Neutrophil (primary cell): ENCODE data around the gene AKT3.

ENCODE experiments used
- H3K27ac ChIP-seq: fragments of 200-600 bp; sonication (generic); 2 replicates; pipeline ENCODE4 v1.5.1; 2016; ENCODE audit warnings: mild to moderate bottlenecking, moderate library complexity
- H3K27me3 ChIP-seq: fragments of 200-600 bp; sonication (generic); 2 replicates; pipeline ENCODE4 v1.6.0; 2016; ENCODE audit warnings: mild to moderate bottlenecking
- H3K36me3 ChIP-seq: fragments of 200-600 bp; sonication (generic); 2 replicates; pipeline ENCODE4 v1.5.1; 2017
- H3K4me1 ChIP-seq, 2 experiments: fragments of 200-600 bp in 1 of 2; sonication (generic) in 1 of 2; 1 replicate in 1 of 2; 2 replicates in 1 of 2; pipeline versions ENCODE4 v1.5.1 to v1.6.1; 2013 to 2016; ENCODE audit warnings: low read depth in 1 of 2, low read length in 1 of 2, mild to moderate bottlenecking in 1 of 2, moderate library complexity in 1 of 2; ENCODE audit not compliant: control insufficient read depth in 1 of 2, insufficient read depth in 1 of 2
- H3K4me3 ChIP-seq, 2 experiments: fragments of 200-600 bp in 1 of 2; sonication (generic) in 1 of 2; 1 replicate in 1 of 2; 2 replicates in 1 of 2; pipeline ENCODE4 v1.5.1; 2013 to 2016; ENCODE audit warnings: low read depth in 1 of 2, low read length in 1 of 2, mild to moderate bottlenecking in 1 of 2, moderate library complexity in 1 of 2
- H3K9me3 ChIP-seq: fragments of 200-600 bp; sonication (generic); 2 replicates; pipeline ENCODE4 v1.5.1; 2016
- TF ChIP-seq, protein P1 (sequence below): fragments of 200-600 bp; sonication (generic); IDR thresholded peaks from 2 replicates; pipeline ENCODE4 v1.5.1; 2016; ENCODE audit warnings: antibody characterized with exemption

AKT3 gene

DNA sequence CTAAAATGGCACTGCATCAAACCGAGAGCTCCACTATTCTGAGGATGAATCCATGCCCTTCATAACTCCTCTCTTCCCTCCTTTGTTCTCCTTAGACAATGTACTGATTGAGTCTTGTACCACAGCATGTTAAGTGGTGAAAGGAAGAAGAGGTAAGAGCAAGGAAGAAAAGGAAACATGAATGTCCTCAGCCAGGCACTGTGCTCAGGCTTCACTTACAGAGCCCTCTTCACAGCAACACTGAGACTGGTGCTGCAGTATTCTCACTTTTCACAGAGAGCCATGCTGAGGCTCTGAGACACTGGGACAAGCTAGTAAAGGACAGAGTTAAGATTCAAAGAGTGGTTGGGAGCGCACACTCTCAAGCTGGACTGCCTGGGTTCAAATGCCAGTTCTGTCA, 143.5 kb downstream of the AKT3 start:
- H3K4me3 ChIP-seq: no peak overlapping the region
- no peak overlapping the region for H3K27ac ChIP-seq
- TF ChIP-seq, protein P1, sequence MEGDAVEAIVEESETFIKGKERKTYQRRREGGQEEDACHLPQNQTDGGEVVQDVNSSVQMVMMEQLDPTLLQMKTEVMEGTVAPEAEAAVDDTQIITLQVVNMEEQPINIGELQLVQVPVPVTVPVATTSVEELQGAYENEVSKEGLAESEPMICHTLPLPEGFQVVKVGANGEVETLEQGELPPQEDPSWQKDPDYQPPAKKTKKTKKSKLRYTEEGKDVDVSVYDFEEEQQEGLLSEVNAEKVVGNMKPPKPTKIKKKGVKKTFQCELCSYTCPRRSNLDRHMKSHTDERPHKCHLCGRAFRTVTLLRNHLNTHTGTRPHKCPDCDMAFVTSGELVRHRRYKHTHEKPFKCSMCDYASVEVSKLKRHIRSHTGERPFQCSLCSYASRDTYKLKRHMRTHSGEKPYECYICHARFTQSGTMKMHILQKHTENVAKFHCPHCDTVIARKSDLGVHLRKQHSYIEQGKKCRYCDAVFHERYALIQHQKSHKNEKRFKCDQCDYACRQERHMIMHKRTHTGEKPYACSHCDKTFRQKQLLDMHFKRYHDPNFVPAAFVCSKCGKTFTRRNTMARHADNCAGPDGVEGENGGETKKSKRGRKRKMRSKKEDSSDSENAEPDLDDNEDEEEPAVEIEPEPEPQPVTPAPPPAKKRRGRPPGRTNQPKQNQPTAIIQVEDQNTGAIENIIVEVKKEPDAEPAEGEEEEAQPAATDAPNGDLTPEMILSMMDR: no peak
- no peaks in the 10 kb centered on the region for H3K9me3 ChIP-seq
- H3K36me3 ChIP-seq: no peaks in the 10 kb centered on the region
- peaks cover 0 to 7% of the 10 kb centered on the region in 2 experiments for H3K4me1 ChIP-seq
- no peaks in the 10 kb centered on the region for H3K27me3 ChIP-seq

DNA sequence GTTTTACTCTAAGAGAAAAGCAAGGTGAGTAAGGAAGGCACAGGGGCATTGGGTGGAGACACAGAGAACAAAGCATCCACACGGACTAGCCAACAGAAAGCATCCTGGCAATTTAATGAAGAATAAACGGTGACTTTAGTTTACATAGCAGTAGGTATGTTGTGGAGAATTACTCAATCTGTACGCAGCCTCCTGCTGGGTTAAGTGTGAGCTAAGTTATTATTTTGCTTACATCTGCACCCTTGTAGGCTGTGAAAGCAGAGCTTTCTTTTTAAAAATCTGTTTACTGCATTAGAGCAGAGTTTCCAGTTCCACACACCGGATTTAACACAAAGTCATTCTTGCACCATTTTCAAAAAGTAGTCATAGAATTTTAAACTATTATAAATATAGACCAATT, 144.5 kb downstream of the AKT3 start:
- no peak overlapping the region for H3K4me3 ChIP-seq
- TF ChIP-seq, protein P1: no peak
- H3K36me3 ChIP-seq: no peaks in the 10 kb centered on the region
- peaks cover 0 to 3% of the 10 kb centered on the region in 2 experiments for H3K4me1 ChIP-seq
- no peak overlapping the region for H3K27ac ChIP-seq
- no peaks in the 10 kb centered on the region for H3K27me3 ChIP-seq
- no peaks in the 10 kb centered on the region for H3K9me3 ChIP-seq

DNA sequence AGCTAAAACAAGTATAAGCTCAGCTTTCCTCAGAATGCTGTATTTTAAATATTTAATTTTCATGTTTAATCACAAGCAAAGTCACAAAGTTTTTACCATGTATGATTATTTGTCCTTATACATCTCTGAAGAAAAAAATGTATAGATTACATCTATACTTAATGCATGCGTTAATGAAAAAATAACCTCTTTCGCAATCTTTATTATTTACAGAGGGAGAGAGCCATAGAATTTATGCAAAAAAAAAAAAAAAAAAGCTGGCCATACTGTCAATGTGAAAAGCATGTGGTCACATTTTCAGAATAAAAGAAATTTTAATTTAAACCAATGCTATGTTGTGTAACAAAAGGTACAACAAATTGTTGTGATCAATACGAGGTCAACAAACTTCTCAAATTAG, 148.2 kb downstream of the AKT3 start:
- no peak overlapping the region for H3K4me3 ChIP-seq
- no peaks in the 10 kb centered on the region for H3K27me3 ChIP-seq
- TF ChIP-seq, protein P1: no peak
- H3K9me3 ChIP-seq: no peaks in the 10 kb centered on the region
- H3K4me1 ChIP-seq: no peaks in the 10 kb centered on the region
- H3K27ac ChIP-seq: no peak overlapping the region
- H3K36me3 ChIP-seq: no peaks in the 10 kb centered on the region

DNA sequence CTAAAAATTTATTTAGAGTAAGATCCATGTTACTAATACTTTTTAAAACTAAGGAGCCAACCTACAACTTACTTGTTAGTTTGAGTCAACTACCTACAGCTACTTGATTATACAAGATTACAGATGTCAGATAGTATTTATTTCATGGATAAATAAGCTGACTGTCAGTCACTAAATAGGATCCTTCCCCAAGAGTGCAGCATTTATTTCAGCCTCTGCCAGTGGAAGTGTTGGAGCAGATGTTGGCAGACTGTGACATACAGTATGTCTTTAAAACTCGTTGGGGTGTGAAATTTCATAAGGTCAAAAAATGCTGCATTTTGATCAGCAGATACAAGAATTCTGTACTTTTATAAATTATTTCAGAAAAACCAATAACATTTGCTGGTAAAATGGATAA, 156.2 kb downstream of the AKT3 start:
- Histone ChIP-seq H3K27ac (no peak overlapping the region), H3K36me3 (no peaks in the 10 kb centered on the region), H3K27me3 (no peaks in the 10 kb centered on the region), H3K9me3 (no peaks in the 10 kb centered on the region), H3K4me1 (no peaks in the 10 kb centered on the region), H3K4me3 (no peak overlapping the region)
- TF ChIP-seq, protein P1: no peak

DNA sequence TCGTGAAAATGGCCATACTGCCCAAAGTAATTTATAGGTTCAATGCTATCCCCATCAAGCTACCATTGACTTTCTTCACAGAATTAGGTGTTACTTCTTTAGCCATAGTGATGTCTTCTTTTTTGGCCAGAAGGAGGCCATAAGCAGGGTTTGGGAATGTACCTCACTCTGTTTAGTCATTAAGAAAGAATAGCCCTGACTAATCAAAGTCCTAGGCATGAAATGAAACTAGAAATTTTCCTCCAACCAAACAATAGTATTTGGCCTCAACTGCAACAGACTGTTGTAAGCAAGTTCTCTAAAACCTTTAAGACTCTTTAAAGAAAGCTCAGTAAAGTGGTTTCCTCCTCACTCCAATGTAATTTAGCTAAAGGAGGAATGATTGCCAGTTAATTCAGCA, 163.9 kb downstream of the AKT3 start:
- no peaks in the 10 kb centered on the region for H3K27me3 ChIP-seq
- H3K9me3 ChIP-seq: no peaks in the 10 kb centered on the region
- no peak overlapping the region for H3K27ac ChIP-seq
- TF ChIP-seq, protein P1: no peak
- no peaks in the 10 kb centered on the region for H3K4me1 ChIP-seq
- H3K36me3 ChIP-seq: no peaks in the 10 kb centered on the region
- H3K4me3 ChIP-seq: no peak overlapping the region

DNA sequence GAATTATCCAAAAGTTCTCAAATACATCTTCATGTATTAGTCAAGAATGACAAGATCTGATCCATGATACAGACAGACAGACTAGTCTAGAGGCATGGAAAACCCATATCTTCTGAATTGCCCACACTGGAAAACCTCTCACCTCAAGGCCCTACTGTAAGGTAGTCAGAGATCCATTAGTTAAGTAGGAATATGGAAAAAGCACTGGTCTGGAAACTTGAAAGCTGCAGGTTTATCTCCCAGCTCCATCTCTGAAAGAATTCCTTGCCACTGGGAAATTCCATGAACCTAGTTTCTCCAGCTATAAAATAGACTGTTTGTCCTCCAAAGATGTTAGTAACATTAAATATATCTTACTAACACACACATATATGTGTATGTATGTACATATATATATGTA, 169.2 kb downstream of the AKT3 start:
- H3K4me3 ChIP-seq: no peak overlapping the region
- no peaks in the 10 kb centered on the region for H3K9me3 ChIP-seq
- no peaks in the 10 kb centered on the region for H3K27me3 ChIP-seq
- H3K27ac ChIP-seq: no peak overlapping the region
- H3K36me3 ChIP-seq: no peaks in the 10 kb centered on the region
- H3K4me1 ChIP-seq: no peaks in the 10 kb centered on the region
- TF ChIP-seq, protein P1: no peak
